Measurements from ENCODE around the gene CMYA5. TPM values are rescaled to one million over a fixed set of nuclear protein-coding genes. Genes with fewer than 3 reads are reported as not detected.
A peak's percentile ranks its signal among the peaks of the same experiment; 100 is the strongest.
"Not testable (repeated sequence)": the region's sequence is repeated elsewhere in the genome, so short reads cannot be mapped to it uniquely, and the experiment has no call there.

Gene CMYA5
- total RNA-seq, 1 experiment from 2014 or later, result 0.07 TPM

DNA sequence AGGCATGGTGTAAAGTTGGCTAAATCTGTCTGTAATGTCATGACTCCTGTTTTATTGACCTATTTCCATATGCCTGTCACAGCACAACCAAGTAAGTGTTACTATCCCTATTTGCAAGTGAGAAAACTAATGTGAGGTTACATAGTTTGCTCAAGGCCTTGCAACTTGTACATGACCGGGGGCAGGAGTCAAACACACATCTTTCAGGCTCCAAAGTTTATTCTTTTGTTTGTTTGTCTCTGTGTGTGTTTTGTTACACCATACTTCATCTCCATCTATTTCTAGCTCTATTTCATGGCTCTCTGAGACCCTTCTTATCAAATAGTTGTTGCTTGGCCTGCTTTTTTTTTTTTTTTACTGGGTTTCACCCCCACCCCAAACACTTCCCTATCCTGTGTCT lies 70.2 kb downstream of the CMYA5 start:
- H3K27me3 ChIP-seq, result no peaks in the 10 kb centered on the region
- DNase-seq, result no peak
- no peak overlapping the region for H3K4me3 ChIP-seq
- H3K9me3 ChIP-seq, result no peaks in the 10 kb centered on the region
- no peaks in the 10 kb centered on the region for H3K36me3 ChIP-seq

GRCh38 chr5:79762929-79763328 lies 73.3 kb downstream of the CMYA5 start:
- no peaks in the 10 kb centered on the region for H3K36me3 ChIP-seq
- H3K4me3 ChIP-seq, result no peak overlapping the region
- H3K27me3 ChIP-seq, result no peaks in the 10 kb centered on the region
- no peaks in the 10 kb centered on the region for H3K9me3 ChIP-seq
- DNase-seq, result no peak

- H3K36me3 ChIP-seq, DNase-seq, H3K27me3 ChIP-seq, H3K4me3 ChIP-seq, H3K9me3 ChIP-seq: not testable (repeated sequence)
These were observed 74.5 kb downstream of the CMYA5 start for GRCh38 chr5:79764147-79764546.

DNA sequence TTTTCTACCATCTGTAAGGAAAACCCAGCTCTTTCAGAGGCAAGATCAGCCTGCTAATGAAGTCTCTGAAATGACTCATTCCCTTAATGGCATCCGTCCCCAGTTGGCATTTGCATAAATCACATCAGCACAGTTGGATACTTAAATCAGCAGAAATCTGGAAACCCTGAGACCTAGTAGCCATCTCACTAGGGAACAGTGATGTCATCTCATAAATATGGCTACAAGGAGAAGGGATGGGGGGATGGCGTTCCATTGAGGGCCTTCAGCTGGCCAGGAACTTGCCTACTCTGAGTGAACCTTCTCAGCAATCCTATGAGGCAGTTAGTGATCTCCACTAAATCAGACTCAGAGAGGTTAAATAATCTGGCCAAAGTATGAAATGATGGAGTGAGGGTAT lies 81.8 kb downstream of the CMYA5 start:
- H3K36me3 ChIP-seq, result no peaks in the 10 kb centered on the region
- no peak overlapping the region for H3K4me3 ChIP-seq
- no peaks in the 10 kb centered on the region for H3K9me3 ChIP-seq
- H3K27me3 ChIP-seq, result no peaks in the 10 kb centered on the region
- peak; percentile 15 for DNase-seq

GRCh38 chr5:79772651-79773050 lies 83.0 kb downstream of the CMYA5 start:
- H3K9me3 ChIP-seq, result no peaks in the 10 kb centered on the region
- H3K27me3 ChIP-seq, result no peaks in the 10 kb centered on the region
- no peak for DNase-seq
- no peaks in the 10 kb centered on the region for H3K36me3 ChIP-seq
- H3K4me3 ChIP-seq, result no peak overlapping the region

DNA sequence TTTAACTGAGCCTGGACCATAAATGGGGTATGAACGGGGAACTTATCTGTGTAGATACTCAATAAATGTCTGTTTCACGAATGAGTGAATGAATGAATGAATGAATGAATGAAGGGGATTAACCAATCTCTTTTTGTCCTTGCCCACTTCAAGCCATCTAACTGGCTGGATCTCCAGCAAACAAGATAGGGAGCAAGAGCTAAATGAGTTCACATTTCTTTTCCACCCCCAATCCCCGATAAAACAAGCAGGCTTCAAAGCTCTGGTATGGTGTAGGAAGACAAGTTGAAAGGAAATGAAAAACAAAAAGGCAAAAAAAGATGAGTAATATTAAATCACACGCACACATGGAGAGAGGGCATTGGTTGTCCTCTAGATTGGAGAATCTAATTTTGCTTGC lies 84.0 kb downstream of the CMYA5 start:
- Histone ChIP-seq H3K27me3 (no peaks in the 10 kb centered on the region), H3K9me3 (no peaks in the 10 kb centered on the region), H3K4me3 (no peak overlapping the region)

GRCh38 chr5:79774171-79774854 lies 84.7 kb downstream of the CMYA5 start:
- H3K36me3 ChIP-seq, result no peaks in the 10 kb centered on the region
- H3K4me3 ChIP-seq, result no peak overlapping the region
- DNase-seq, result peak; percentile 18
- H3K9me3 ChIP-seq, result no peaks in the 10 kb centered on the region
- H3K27me3 ChIP-seq, result no peaks in the 10 kb centered on the region

More for the DNA sequence above, 84.0 kb downstream of the CMYA5 start:
- DNase-seq, result no peak
- H3K36me3 ChIP-seq, result no peaks in the 10 kb centered on the region

DNA sequence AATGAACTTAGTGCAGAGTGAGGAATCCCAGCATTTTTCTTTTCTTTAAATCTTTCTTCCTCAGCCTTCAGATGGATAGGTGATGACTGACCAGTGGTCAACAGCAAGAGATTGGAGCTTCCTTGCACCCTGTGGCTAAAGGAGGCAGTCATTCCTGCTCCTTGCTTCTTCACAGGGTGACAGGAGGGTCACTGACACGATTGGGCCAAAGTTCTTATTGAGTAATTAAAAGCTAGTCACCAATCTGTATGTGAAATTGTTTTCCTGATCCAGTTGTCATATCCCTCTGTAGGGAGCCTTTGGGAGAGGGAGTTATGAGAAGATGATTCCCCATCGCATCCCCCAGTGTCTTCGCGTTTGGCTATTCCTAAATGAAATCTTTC lies 85.2 kb downstream of the CMYA5 start:
- Histone ChIP-seq H3K4me3 (no peak overlapping the region), H3K27me3 (no peaks in the 10 kb centered on the region), H3K36me3 (no peaks in the 10 kb centered on the region), H3K9me3 (no peaks in the 10 kb centered on the region)
- DNase-seq, result no peak

- not testable (repeated sequence) for H3K27me3 ChIP-seq, H3K9me3 ChIP-seq, DNase-seq, H3K4me3 ChIP-seq, H3K36me3 ChIP-seq
These were observed 95.1 kb downstream of the CMYA5 start for GRCh38 chr5:79784741-79785140.

DNA sequence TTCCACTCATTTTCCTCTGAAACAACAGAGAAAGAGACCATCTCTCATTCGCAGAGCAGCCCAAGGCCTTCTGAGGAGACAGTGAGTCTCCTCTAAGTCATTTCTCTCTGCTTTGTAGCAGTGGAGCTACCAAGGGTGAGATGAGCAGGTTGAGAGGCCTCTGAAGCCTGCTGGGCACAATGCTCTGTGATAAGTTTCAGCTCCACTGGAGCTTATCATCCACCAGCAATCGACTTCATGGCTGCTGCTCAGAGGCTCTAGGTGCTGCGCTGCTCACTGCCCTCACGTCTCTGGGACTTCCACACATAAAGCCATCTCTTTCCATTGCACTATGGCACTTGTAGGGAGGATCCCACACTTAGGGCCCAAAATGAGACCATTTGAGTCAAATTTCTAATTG lies 96.3 kb downstream of the CMYA5 start:
- no peaks in the 10 kb centered on the region for H3K9me3 ChIP-seq
- no peak overlapping the region for H3K4me3 ChIP-seq
- no peaks in the 10 kb centered on the region for H3K36me3 ChIP-seq
- no peaks in the 10 kb centered on the region for H3K27me3 ChIP-seq
- DNase-seq, result no peak

DNA sequence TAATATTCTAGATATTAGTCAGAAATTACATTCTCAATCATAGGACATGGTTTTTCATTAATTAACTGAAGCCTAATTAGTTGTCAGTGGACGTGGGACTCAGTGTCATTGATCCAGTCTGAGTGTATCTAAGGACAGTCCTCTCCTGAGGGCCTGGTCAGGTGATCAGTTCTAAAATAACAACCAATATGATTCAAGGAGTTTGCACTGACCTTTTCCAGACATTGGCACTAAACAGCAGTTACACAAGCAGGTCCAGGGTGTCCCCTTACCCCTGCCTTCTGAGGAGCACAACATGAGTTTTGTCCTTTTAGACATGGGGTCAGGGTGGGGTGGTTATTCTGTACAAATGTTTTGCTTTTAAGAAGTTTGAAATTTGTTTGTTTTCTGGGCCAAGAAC lies 97.8 kb downstream of the CMYA5 start:
- Histone ChIP-seq H3K4me3 (no peak overlapping the region), H3K27me3 (no peaks in the 10 kb centered on the region)
- no peak for DNase-seq

DNA sequence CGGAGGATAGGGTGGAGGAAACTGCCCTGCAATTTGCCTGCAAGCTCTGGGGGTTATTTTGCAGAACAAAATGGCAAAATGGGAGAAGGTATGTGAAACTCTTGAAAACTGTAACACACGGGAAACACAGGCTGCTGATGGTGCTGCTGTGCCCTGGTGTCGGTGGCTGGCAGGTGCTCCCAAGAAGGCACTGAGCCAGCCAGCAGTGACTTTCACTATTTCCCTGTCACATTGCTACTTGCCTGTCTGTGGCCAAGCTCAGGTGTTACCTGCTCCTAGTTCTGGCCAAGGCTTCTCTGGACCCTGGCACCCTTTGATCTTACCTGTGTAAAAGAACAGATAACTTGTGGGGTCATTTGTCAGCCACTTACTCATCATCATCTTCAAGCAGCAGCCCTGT lies 102.2 kb downstream of the CMYA5 start:
- no peaks in the 10 kb centered on the region for H3K9me3 ChIP-seq
- no peaks in the 10 kb centered on the region for H3K27me3 ChIP-seq
- no peak overlapping the region for H3K4me3 ChIP-seq
- DNase-seq, result no peak
- H3K36me3 ChIP-seq, result no peaks in the 10 kb centered on the region

More for the DNA sequence above, 97.8 kb downstream of the CMYA5 start:
- H3K9me3 ChIP-seq, result no peaks in the 10 kb centered on the region
- no peaks in the 10 kb centered on the region for H3K36me3 ChIP-seq

DNA sequence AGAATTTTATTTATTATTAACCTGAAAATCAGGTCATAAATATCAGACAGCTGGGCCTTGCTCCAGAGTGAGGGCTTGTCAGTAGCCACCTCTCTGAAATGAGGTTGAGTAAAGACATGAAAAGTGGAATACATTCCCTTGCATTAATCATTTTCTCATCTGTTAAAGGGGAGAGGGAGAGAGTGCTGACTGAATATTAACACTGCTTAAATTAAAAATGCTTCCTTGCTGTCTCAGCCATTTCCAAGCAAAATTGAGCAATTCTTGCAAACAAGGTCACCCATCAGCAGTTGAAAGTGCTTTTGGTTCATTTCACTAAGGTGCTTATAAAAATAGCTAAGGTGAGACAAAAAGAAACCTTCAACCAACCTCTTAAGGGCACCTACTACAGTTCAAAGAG lies 102.8 kb downstream of the CMYA5 start:
- H3K27me3 ChIP-seq, result no peaks in the 10 kb centered on the region
- no peak overlapping the region for H3K4me3 ChIP-seq
- DNase-seq, result no peak
- no peaks in the 10 kb centered on the region for H3K9me3 ChIP-seq
- H3K36me3 ChIP-seq, result no peaks in the 10 kb centered on the region

DNA sequence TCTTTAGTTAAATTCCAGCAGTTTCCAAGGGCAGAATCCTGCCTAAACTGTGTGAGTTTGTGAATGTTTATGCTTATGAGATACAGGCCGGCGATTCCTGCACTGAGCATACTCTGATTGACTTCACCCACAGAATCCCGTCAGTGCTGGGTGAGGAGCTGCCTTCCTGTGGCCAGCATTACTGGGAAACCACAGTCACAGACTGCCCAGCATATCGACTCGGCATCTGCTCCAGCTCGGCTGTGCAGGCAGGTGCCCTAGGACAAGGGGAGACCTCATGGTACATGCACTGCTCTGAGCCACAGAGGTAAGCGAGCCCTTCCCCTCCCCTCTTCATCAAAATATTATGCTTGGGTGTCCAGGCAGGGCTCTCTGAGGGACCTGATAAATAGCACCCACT lies 103.7 kb downstream of the CMYA5 start:
- no peak for DNase-seq
- no peaks in the 10 kb centered on the region for H3K9me3 ChIP-seq
- no peaks in the 10 kb centered on the region for H3K36me3 ChIP-seq
- no peaks in the 10 kb centered on the region for H3K27me3 ChIP-seq
- H3K4me3 ChIP-seq, result no peak overlapping the region

- no peak for DNase-seq
- no peak overlapping the region for H3K4me3 ChIP-seq
- no peaks in the 10 kb centered on the region for H3K9me3 ChIP-seq
- H3K36me3 ChIP-seq, result no peaks in the 10 kb centered on the region
- no peaks in the 10 kb centered on the region for H3K27me3 ChIP-seq
These were observed 104.1 kb downstream of the CMYA5 start for GRCh38 chr5:79793722-79794121.

DNA sequence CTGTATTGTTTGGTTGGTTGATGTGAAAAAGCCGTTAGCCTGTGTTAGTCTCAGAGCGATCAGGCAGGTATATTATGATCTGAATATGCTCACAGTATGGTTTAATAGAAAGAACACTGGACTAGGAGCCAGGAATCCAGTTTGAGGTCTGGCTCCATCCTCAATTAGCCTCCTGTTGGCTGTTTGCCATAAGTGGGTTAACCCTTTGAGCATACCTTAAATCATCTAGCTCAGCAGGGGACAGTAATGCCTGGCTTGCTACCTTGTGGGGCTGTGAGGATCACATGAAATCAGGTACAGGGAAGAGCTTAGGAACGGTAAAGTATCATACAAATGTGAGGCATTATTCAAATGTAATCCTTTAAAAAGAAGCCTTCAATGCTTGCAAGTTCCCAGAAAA lies 104.7 kb downstream of the CMYA5 start:
- H3K9me3 ChIP-seq, result no peaks in the 10 kb centered on the region
- no peaks in the 10 kb centered on the region for H3K36me3 ChIP-seq
- H3K4me3 ChIP-seq, result no peak overlapping the region
- H3K27me3 ChIP-seq, result no peaks in the 10 kb centered on the region
- DNase-seq, result no peak

DNA sequence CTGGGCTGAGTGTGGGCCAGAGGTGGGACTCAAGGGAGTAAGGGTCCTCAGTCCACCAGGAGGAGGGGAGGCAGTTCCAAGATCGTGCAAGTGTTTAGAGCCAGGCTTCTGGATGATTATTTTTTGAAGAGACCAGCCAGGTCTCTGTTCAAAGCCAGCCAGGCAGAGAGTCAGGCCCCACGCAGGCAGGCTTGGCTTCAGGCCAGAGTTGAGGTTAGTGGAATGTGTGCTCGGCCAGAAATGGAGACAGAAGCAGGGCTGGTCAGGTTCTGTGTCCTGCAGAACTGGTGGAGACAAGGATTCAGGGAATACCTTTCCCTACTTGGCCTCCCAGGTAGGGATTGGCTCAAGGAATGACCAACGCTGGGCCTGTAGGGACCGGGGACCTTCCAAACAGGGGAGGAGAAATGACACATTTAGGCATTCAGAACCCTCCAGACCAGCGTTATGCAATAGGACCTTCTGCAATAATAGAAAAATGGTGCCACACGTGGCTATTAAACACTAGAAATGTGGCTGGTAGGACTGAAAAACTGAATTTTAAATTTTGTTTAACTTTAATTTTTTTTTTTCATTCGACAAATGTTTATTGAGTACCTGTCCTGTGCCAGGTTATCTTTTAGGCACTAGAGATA lies 106.2 kb downstream of the CMYA5 start:
- DNase-seq, result peak; percentile 68
- Histone ChIP-seq H3K27me3 (no peaks in the 10 kb centered on the region), H3K36me3 (no peaks in the 10 kb centered on the region), H3K4me3 (no peak overlapping the region), H3K9me3 (no peaks in the 10 kb centered on the region)

- Histone ChIP-seq H3K36me3 (no peaks in the 10 kb centered on the region), H3K4me3 (no peak overlapping the region), H3K9me3 (no peaks in the 10 kb centered on the region), H3K27me3 (no peaks in the 10 kb centered on the region)
- no peak for DNase-seq
These were observed 109.4 kb downstream of the CMYA5 start for GRCh38 chr5:79798893-79799590.
